Osteocyte (in vitro differentiated cells): ENCODE data around the gene FSD1L. TPM values are rescaled to one million over a fixed set of nuclear protein-coding genes. Genes with fewer than 3 reads are reported as not detected.

Experiments
- DNase-seq: peaks from one replicate; pipeline ENCODE4 v3.0.0; 2021; ENCODE audit warnings: mixed read lengths; ENCODE audit not compliant: unreplicated experiment; ENCODE audit errors: extremely low spot score
- H3K27ac Mint-ChIP-seq: one replicate; pipeline ENCODE4 v1.8.0; 2021; ENCODE audit warnings: mild to moderate bottlenecking, mixed read lengths; ENCODE audit not compliant: unreplicated experiment
- H3K27me3 Mint-ChIP-seq: one replicate; pipeline ENCODE4 v1.8.0; 2021; ENCODE audit warnings: mixed read lengths; ENCODE audit not compliant: unreplicated experiment
- H3K36me3 Mint-ChIP-seq: one replicate; pipeline ENCODE4 v1.8.0; 2021; ENCODE audit warnings: mixed read lengths; ENCODE audit not compliant: unreplicated experiment
- H3K4me1 Mint-ChIP-seq: one replicate; pipeline ENCODE4 v1.8.0; 2021; ENCODE audit warnings: mixed read lengths; ENCODE audit not compliant: unreplicated experiment
- H3K4me3 Mint-ChIP-seq: one replicate; pipeline ENCODE4 v1.8.0; 2021; ENCODE audit warnings: mild to moderate bottlenecking, moderate library complexity, mixed read lengths; ENCODE audit not compliant: unreplicated experiment
- H3K9me3 Mint-ChIP-seq: one replicate; pipeline ENCODE4 v1.8.0; 2021; ENCODE audit warnings: mixed read lengths; ENCODE audit not compliant: unreplicated experiment
- total RNA-seq: library from RNA; stranded (reverse); gene quantifications from 2 replicates; pipeline ENCODE4 v1.2.1, GENCODE V29; 2021
- TF ChIP-seq, protein P1 (sequence below): fragments of 200-600 bp; sonication (generic); IDR thresholded peaks from 2 replicates; pipeline ENCODE4 v1.5.0; 2021; ENCODE audit warnings: antibody characterized with exemption, mild to moderate bottlenecking, moderate library complexity

FSD1L gene
- total RNA-seq, 1 donor from 2014 or later = 6.6 TPM

DNA sequence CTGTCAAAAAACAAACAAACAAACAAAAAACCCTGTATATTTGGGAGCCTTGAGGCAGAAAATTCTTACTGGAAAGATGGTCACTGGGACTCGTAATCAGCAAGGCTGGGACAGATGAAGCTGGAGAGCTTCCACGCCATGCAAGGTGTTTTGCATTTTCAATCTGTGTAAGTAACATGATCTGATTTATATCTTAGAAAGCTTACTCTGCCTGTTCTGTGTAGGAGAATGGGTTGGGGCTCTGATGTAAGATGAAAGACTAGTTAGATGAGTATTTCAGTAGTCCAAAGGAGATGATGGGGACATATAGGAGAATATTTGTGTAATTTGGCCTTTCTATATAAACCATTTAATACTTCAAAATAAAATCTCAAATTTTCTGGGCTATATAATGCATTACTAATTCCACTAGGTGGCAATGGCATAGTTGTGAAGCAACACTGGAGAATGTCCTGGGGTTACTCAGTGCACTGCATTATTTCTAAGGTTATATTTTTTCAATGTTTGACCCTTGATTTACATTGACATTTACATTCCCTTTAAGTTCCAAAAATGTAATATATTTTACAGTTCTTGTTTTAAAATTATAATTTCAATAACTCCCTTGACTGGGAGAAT is 21.9 kb upstream of the FSD1L start:
- H3K36me3 Mint-ChIP-seq = no peaks in the 10 kb centered on the region
- H3K4me1 Mint-ChIP-seq = no peaks in the 10 kb centered on the region
- no peaks in the 10 kb centered on the region for H3K27me3 Mint-ChIP-seq
- H3K27ac Mint-ChIP-seq = no peak overlapping the region
- no peaks in the 10 kb centered on the region for H3K9me3 Mint-ChIP-seq
- no peak overlapping the region for H3K4me3 Mint-ChIP-seq
- TF ChIP-seq, protein P1, sequence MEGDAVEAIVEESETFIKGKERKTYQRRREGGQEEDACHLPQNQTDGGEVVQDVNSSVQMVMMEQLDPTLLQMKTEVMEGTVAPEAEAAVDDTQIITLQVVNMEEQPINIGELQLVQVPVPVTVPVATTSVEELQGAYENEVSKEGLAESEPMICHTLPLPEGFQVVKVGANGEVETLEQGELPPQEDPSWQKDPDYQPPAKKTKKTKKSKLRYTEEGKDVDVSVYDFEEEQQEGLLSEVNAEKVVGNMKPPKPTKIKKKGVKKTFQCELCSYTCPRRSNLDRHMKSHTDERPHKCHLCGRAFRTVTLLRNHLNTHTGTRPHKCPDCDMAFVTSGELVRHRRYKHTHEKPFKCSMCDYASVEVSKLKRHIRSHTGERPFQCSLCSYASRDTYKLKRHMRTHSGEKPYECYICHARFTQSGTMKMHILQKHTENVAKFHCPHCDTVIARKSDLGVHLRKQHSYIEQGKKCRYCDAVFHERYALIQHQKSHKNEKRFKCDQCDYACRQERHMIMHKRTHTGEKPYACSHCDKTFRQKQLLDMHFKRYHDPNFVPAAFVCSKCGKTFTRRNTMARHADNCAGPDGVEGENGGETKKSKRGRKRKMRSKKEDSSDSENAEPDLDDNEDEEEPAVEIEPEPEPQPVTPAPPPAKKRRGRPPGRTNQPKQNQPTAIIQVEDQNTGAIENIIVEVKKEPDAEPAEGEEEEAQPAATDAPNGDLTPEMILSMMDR = peak; percentile 72
- no peak for DNase-seq

DNA sequence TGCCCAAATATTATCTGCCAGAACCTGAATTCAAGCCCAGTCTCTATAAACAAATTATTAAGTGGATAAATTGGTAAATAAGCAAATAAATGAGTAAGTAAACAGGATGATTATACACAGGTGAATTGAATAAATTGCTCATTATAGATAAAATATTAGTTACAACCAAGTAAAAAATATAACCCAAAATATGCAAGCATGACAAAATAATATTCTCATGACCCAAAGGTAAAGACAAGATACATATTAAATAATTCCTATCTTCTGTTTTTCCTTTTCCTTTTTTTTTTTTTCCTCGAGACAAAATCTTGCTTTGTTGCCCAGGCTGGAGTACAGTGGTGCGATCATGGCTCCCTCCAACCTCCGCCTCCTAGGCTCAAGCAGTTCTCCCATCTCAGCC is 21.2 kb upstream of the FSD1L start:
- TF ChIP-seq, protein P1 = no peak
- no peak overlapping the region for H3K27ac Mint-ChIP-seq
- H3K36me3 Mint-ChIP-seq = no peaks in the 10 kb centered on the region
- H3K27me3 Mint-ChIP-seq = no peaks in the 10 kb centered on the region
- no peak overlapping the region for H3K4me3 Mint-ChIP-seq
- no peaks in the 10 kb centered on the region for H3K4me1 Mint-ChIP-seq
- H3K9me3 Mint-ChIP-seq = no peaks in the 10 kb centered on the region
- no peak for DNase-seq

DNA sequence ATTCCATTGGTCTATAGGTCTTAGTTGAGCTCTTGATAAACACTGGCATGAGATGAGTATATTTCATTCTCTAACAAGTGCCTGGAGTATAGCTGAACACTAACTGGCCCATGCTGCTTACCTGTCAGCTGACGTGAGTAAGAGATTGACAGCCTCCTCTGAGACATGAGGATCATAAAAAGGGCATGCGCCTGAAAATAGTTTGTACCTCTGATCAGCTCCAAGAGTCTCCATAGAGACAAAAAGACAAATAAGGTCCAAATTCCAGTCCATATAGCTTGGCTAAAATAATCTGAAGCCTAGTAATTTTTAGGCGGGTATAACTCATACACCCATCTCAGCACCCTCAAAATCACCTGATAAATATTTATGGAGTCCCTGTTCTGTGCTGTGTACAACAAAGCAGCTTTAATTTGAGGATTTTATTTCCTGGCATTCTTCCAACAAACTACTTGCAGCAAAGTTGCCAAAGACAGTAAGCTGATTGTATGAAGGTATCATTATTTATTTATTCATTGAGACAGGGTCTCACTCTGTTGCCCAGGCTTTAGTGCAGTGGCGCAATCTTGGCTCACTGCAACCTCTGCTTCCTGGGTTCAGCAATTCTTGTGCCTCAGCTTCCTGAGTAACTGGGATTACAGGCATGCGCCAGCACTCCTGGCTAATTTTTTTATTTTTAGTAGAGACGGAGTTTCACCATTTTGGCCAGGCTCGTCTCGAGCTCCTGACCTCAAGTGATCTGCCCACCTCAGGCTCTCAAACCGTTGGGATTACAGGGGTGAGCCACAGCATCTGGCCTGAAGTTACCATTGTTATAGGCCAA is 16.2 kb upstream of the FSD1L start:
- TF ChIP-seq, protein P1 = no peak
- Mint-ChIP-seq H3K4me1 (no peaks in the 10 kb centered on the region), H3K27me3 (no peaks in the 10 kb centered on the region), H3K27ac (no peak overlapping the region), H3K4me3 (no peak overlapping the region), H3K9me3 (peaks cover 4% of the 10 kb centered on the region), H3K36me3 (no peaks in the 10 kb centered on the region)
- DNase-seq = no peak

DNA sequence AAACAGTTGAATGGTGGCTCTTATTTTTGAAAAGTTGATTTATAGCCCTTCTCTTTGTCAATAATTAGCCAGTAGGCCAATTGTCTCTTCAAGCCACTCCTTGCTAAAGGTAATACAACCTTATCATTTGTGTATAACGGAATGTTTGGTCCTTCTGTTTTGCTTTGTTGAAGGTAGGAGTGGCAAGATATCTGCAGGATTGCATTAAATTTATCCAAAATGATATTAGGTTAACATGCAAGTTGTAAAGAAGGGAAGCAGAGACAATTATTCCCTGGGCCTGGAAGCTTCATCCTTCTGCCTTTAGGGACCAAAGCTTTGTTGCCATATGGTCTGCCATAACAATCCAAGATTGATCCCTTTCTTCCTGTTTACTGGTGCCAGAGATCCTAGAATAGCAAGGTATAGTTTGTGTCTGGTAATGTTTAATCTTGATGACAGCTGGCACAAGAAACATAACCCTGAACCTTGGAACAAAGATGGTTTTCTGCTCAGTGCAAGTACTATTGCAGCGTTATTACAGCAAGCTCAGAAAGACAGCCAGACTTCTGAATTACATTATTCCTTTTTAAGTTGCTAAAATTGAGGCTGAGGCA is 15.5 kb upstream of the FSD1L start:
- H3K27ac Mint-ChIP-seq = no peak overlapping the region
- no peaks in the 10 kb centered on the region for H3K27me3 Mint-ChIP-seq
- H3K4me3 Mint-ChIP-seq = no peak overlapping the region
- no peaks in the 10 kb centered on the region for H3K4me1 Mint-ChIP-seq
- H3K9me3 Mint-ChIP-seq = peaks cover 4% of the 10 kb centered on the region
- TF ChIP-seq, protein P1 = no peak
- no peak for DNase-seq
- no peaks in the 10 kb centered on the region for H3K36me3 Mint-ChIP-seq

DNA sequence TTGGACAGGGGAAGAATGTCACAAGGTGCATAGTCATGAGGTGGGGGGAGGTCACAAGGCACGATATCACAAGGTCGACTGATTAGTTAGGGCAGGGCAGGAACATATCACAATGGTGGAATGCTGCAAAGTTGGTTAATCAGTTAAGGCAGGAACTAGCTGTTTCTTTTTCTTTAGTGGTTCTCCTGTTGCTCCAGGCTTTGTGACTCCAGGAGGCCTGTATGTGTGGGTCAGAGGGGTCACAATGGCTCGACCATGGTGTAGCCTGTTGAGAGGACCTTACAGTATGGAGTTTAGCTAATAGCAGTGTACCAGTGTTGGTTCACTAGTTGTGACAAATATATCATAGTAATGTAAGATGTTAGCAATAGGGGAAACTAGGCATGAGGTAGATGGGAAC is 12.4 kb upstream of the FSD1L start:
- H3K36me3 Mint-ChIP-seq = no peaks in the 10 kb centered on the region
- no peak for DNase-seq
- TF ChIP-seq, protein P1 = no peak
- peaks cover 4% of the 10 kb centered on the region for H3K9me3 Mint-ChIP-seq
- peaks cover 10% of the 10 kb centered on the region for H3K4me1 Mint-ChIP-seq
- H3K4me3 Mint-ChIP-seq = no peak overlapping the region
- H3K27me3 Mint-ChIP-seq = no peaks in the 10 kb centered on the region
- no peak overlapping the region for H3K27ac Mint-ChIP-seq
